NCI-H748 (cell line): ENCODE data around the gene PEX10.
A peak's percentile ranks its signal among the peaks of the same experiment; 100 is the strongest.
"Not testable (repeated sequence)": the region's sequence is repeated elsewhere in the genome, so short reads cannot be mapped to it uniquely, and the experiment has no call there.

Experiments
- DNase-seq: peaks from one replicate; lab custom pipeline; 2025; ENCODE audit not compliant: unreplicated experiment; lab: John Stamatoyannopoulos, UW

Gene PEX10

GRCh38 chr1:2443277-2444137 lies 31.1 kb upstream of the PEX10 start:
- peak; percentile 11 for DNase-seq

GRCh38 chr1:2442661-2443060 lies 30.3 kb upstream of the PEX10 start:
- no peak for DNase-seq

GRCh38 chr1:2441746-2442145 lies 29.4 kb upstream of the PEX10 start:
- DNase-seq, result no peak

- DNase-seq, result not testable (repeated sequence)
Measured at GRCh38 chr1:2440346-2440745, 28.0 kb upstream of the PEX10 start.

GRCh38 chr1:2439369-2439768 lies 27.0 kb upstream of the PEX10 start:
- no peak for DNase-seq

- DNase-seq, result no peak
Measured at GRCh38 chr1:2438641-2439040, 26.3 kb upstream of the PEX10 start.

GRCh38 chr1:2438038-2438437 lies 25.7 kb upstream of the PEX10 start:
- DNase-seq, result no peak

GRCh38 chr1:2437617-2438016 lies 25.3 kb upstream of the PEX10 start:
- DNase-seq, result no peak

- DNase-seq, result no peak
Measured at GRCh38 chr1:2436876-2437275, 24.5 kb upstream of the PEX10 start.

GRCh38 chr1:2435746-2436355 lies 23.5 kb upstream of the PEX10 start:
- DNase-seq, result no peak

- DNase-seq, result no peak
Measured at GRCh38 chr1:2435091-2435490, 22.7 kb upstream of the PEX10 start.

- no peak for DNase-seq
Measured at GRCh38 chr1:2433936-2434655, 21.7 kb upstream of the PEX10 start.

GRCh38 chr1:2433196-2433595 lies 20.8 kb upstream of the PEX10 start:
- no peak for DNase-seq

- DNase-seq, result no peak
Measured at GRCh38 chr1:2432441-2432844, 20.1 kb upstream of the PEX10 start.

GRCh38 chr1:2431518-2431917 lies 19.2 kb upstream of the PEX10 start:
- no peak for DNase-seq

GRCh38 chr1:2431103-2431502 lies 18.7 kb upstream of the PEX10 start:
- no peak for DNase-seq

- no peak for DNase-seq
Measured at GRCh38 chr1:2430592-2430973, 18.2 kb upstream of the PEX10 start.

GRCh38 chr1:2429780-2430591 lies 17.6 kb upstream of the PEX10 start:
- no peak for DNase-seq

GRCh38 chr1:2428490-2428889 lies 16.1 kb upstream of the PEX10 start:
- DNase-seq, result no peak

GRCh38 chr1:2427976-2428375 lies 15.6 kb upstream of the PEX10 start:
- DNase-seq, result no peak

- no peak for DNase-seq
Measured at GRCh38 chr1:2427051-2427450, 14.7 kb upstream of the PEX10 start.
